Stimulated activated CD8-positive, alpha-beta memory T cell treated with anti-CD3 and anti-CD28 coated beads, Interleukin-15, amount 100 ng/mL, for 48 hours (primary cell): ENCODE results near the gene CENPU.
"Not testable (repeated sequence)": the region's sequence is repeated elsewhere in the genome, so short reads cannot be mapped to it uniquely, and the experiment has no call there.

Experiments
- DNase-seq, 2 donors: peaks; one replicate each; pipeline ENCODE4 v3.0.0-alpha.2; 2020; ENCODE audit warnings: low read depth in 2 of 2

Gene CENPU

DNA sequence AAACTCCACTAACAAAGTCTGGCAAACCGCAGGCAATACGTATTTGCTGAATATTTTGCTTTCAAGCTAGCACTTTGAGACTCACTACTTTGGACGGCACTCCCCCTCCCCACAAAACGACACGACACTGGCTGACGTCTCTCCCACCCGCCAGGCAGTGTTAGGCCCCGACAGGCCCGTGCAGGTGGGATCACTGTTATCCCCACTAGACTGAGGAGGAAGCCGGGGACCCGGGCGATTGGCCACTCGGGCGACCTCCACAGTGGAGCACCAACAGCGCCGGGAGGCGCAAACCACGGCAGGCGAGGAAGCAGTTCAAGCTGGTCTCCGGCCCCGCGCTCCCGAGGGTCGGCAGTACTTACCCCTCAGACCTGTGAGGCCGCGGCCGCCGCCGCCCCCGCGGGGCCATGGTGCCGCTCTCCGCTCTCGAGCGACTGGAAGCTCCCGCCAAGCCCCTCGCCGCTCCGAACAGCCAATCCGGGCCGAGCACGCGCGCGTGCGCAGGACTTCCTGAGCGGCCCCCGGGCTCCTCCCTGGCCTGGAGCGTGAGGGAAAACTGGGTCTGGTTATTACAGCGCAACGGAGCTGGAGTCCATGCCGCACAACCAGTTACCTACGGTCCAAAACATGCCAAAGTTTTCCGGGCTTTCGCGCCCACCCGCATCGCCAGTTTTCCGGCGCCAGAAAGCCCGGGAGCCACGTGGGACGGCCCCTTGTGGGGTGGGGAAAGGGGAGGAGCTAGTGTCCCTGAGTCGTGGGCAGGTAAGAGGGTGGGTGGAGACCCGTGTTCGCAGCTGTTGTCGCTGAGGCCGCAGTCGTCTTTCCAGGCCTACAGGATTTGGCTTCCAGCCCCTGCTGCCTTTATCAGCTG is at the start of gene CENPU:
Gene CENPU (minus strand): TSS at position 443 of the 871 bp plus-strand sequence. CDS start 34 bp downstream, at position 409.
- peak; percentile 96 for DNase-seq

GRCh38 chr4:184782731-184783373 is 49.0 kb upstream of the CENPU start:
- no peak for DNase-seq

DNA sequence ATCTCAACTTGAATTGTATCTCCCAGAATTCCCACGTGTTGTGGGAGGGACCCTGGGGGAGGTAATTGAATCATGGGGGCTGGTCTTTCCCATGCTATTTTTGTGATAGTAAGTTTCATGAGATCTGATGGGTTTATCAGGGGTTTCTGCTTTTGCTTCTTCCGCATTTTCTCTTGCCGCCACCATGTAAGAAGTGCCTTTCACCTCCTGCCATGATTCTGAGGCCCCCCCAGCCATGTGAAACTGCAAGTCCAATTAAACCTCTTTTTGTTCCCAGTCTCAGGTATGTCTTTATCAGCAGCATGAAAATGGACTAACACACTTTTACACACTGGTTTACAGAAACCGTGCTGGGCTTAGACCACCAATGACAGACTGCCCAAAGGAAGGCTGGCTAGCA is 45.3 kb upstream of the CENPU start:
- not testable (repeated sequence) for DNase-seq

GRCh38 chr4:184778325-184778724 is 44.4 kb upstream of the CENPU start:
- no peak for DNase-seq

- DNase-seq = no peak
Observed at GRCh38 chr4:184776821-184777220, 42.9 kb upstream of the CENPU start.

DNA sequence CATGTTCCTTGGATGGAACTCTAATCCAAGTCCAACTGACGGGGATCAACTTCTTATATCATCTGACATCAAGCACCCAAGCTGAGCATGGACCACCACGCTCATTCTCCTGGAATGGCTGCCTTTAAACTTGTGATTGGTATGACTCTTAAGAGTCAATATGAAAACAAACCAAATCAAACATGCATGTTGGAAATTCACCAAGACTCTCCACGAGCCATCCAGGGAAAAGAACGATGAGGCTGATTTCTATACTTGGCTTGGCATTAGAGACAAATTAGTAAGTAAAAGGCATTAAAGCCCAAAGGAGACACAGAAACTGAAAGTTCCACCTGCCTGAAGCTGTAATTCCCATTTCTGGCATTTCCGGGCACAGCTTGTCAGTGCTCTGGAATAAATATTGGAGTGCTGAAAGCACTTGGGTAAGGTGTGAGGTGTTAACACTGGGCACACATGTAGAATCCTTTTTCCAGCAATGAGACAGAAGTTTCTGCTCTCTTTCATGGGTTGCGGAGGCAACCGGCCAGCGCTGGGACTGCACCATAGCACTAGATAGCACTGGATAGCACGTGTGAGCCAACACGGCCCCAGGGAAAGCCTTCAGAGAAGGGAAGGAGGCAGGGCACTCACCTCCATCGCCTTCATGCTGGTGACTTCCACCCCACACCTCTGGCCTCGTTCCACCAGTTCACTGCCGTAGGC is 42.1 kb upstream of the CENPU start:
- DNase-seq = no peak

- no peak for DNase-seq
Observed at GRCh38 chr4:184774152-184774551, 40.3 kb upstream of the CENPU start.

GRCh38 chr4:184771416-184771815 is 37.5 kb upstream of the CENPU start:
- DNase-seq = no peak

- no peak for DNase-seq
Observed at GRCh38 chr4:184769141-184769765, 35.4 kb upstream of the CENPU start.

DNA sequence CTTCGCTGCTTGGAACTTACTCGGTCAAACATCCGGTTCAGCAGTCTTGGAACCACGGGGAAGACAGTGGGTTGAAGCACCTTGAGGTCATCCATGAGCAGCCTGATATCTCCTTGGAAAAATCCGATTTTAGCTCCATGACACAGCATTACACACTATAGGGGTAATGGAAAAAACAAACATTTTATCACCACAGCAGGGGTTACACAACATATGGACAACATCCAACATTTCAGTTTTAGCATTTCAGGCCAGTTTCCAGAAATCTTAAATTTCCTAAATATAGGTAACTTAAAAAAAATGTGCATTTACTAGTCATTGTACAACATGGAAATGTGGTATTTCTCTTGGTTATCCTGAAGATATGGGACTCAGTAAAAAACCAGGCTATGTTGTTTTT is 34.4 kb upstream of the CENPU start:
- DNase-seq = no peak

GRCh38 chr4:184766446-184766845 is 32.5 kb upstream of the CENPU start:
- DNase-seq = no peak

- no peak for DNase-seq
Observed at GRCh38 chr4:184765473-184766340, 31.8 kb upstream of the CENPU start.

DNA sequence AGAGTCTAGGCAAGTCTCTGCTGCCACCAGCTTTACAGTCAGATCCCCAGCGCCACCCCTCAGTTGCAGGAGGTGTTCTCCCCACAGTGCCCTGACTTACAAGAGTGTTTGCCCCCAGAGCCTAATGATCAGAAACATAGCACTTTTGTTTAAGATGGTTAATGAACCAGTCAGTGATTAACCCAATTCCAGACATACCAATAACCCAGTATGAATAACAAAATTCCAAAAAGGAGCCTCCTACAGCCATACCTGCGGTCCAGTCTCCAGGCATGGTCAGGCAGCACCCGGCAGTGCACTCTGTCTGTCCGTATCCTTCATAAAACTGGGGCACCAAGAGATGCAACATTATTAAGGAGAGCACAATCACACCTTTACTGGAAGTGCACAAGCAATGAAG is 30.7 kb upstream of the CENPU start:
- no peak for DNase-seq

GRCh38 chr4:184763150-184763780 is 29.4 kb upstream of the CENPU start:
- DNase-seq = no peak

DNA sequence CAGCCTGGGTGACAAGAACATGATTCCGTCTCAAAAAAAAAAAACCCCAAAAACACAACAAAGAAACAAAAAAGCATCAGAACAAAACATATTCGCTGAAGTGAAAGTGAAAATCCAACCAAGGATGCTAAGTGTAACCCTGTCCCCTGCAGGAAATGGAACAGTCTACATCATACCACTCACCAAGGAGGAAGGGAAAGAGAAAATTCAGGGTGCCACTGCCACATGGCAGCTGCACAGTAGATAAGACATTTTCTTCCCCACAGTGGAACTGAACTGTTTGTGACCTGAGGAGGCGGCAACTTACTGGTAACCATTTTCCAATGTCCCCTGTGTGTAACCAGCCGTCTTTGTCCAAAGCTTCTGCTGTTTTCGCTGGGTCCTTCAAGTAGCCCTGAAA is 28.2 kb upstream of the CENPU start:
- peak in 1 of 2 donors; percentile 7 for DNase-seq

DNA sequence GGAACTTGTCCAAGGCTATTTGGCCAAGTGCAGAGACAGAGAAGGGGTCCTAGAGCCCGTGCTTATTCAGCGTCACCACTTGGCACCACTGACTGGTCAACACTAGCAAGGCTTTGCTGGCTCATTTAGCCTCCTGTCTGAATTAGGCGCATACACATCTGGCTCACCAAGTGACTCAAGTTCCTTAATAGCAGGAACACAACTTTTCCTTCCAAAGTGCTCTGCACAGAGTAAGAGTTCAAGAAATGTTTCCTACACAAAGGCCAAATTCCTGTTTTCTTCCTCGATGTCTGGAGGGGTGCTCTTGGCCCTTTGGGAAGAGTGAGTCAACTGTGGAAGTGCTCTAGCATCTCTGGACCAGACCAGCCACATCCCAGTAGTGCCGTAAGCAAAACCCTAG is 26.8 kb upstream of the CENPU start:
- no peak for DNase-seq

DNA sequence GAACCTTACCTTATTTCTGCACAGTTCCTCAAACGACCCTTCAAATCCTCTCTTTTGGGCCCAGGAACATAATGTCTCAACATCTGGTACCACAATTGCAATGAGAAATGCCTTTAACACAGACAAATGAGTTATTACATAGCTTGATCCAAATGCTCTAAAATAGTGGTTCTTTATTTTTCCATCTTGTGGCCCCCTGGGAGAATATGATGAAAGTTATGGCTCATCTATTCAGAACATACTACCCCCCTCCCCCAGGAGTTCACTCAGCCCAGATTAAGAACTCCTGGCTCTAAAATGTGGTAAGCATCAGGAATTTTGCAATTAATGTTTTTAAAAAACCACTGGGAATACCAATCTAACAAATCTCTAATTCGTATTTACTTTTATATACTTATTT is 23.9 kb upstream of the CENPU start:
- no peak for DNase-seq

GRCh38 chr4:184756399-184756798 is 22.5 kb upstream of the CENPU start:
- no peak for DNase-seq

DNA sequence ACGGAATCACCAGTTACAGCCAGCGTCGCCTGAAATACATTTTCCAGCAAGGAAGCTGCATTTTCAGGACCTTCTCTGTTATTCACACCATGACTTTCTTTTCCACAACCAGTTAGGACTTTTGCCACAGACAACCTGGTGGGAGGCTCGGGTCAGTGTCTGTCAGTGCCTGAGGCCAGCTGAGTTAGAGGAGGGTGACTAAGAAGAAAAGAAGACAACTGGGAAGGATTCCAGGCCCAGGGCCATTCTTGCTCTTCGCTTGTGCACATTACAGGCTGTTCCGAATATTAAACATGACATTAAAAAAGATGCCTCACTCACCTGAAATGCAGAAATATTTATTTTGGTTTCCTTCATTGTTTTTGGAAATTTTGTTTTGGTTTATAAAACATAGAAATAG is 21.4 kb upstream of the CENPU start:
- no peak for DNase-seq

- DNase-seq = no peak
Observed at GRCh38 chr4:184752496-184753275, 18.8 kb upstream of the CENPU start.
